Stimulated activated CD8-positive, alpha-beta memory T cell treated with anti-CD3 and anti-CD28 coated beads, Interleukin-12 subunit alpha, Interleukin-12 subunit beta, amount 100 ng/mL, for 24 hours (primary cell): ENCODE results near the gene TPT1.
"Not testable (repeated sequence)": the region's sequence is repeated elsewhere in the genome, so short reads cannot be mapped to it uniquely, and the experiment has no call there.

ENCODE experiments used
- DNase-seq: peaks from one replicate; pipeline ENCODE4 v3.0.0-alpha.2; 2020; ENCODE audit errors: extremely low read depth

Gene TPT1

GRCh38 chr13:45302507-45302906, 38.5 kb downstream of the TPT1 start:
- no peak for DNase-seq

GRCh38 chr13:45301263-45301662, 39.7 kb downstream of the TPT1 start:
- DNase-seq: no peak

GRCh38 chr13:45300190-45300985, 40.6 kb downstream of the TPT1 start:
- DNase-seq: no peak

GRCh38 chr13:45299194-45299593, 41.8 kb downstream of the TPT1 start:
- no peak for DNase-seq

GRCh38 chr13:45298550-45298949, 42.4 kb downstream of the TPT1 start:
- not testable (repeated sequence) for DNase-seq

GRCh38 chr13:45298206-45298505, 42.8 kb downstream of the TPT1 start:
- DNase-seq: no peak

- DNase-seq: no peak
Observed at GRCh38 chr13:45297456-45298205, 43.4 kb downstream of the TPT1 start.

GRCh38 chr13:45296259-45296658, 44.7 kb downstream of the TPT1 start:
- DNase-seq: no peak

GRCh38 chr13:45295536-45295935, 45.4 kb downstream of the TPT1 start:
- no peak for DNase-seq

GRCh38 chr13:45292176-45292575, 48.8 kb downstream of the TPT1 start:
- DNase-seq: no peak

GRCh38 chr13:45289936-45290563, 50.9 kb downstream of the TPT1 start:
- DNase-seq: no peak
